CD4-positive, alpha-beta T cell (primary cell): Measurements from ENCODE around the gene ARNT2. TPM values are rescaled to one million over a fixed set of nuclear protein-coding genes. Genes with fewer than 3 reads are reported as not detected.

Experiments used
- ATAC-seq: fragments of 200-7000 bp; cut with Tn5 transposase; one replicate; pipeline ENCODE4 v1.10.0; 2022; ENCODE audit warnings: mild to moderate bottlenecking; ENCODE audit not compliant: poor library complexity
- CTCF ChIA-PET: fragments of 350-600 bp; sonication (Branson Sonifier 250); formaldehyde crosslinking; loops from one replicate; lab custom pipeline; 2021; ENCODE audit warnings: antibody characterized with exemption, inconsistent platforms; lab: Charles Lee
- POLR2A ChIA-PET: fragments of 350-600 bp; sonication (Branson Sonifier 250); formaldehyde crosslinking; loops from one replicate; lab custom pipeline; 2021; ENCODE audit warnings: antibody characterized with exemption, inconsistent platforms; lab: Charles Lee
- DNase-seq, 14 experiments: peaks; one replicate each; pipeline ENCODE4 v3.0.0-alpha.2; 2013 to 2020; ENCODE audit warnings: mixed read lengths in 2 of 14
- H3K27ac ChIP-seq, 2 donors: one replicate each; pipeline versions ENCODE4 v1.5.1 to v1.7.0; 2013; ENCODE audit warnings: low read length in 2 of 2, low read depth in 1 of 2, mild to moderate bottlenecking in 1 of 2
- H3K27me3 ChIP-seq, 2 experiments: 1 replicate in 1 of 2; 2 replicates in 1 of 2; pipeline versions ENCODE4 v1.6.1 to v1.7.0; 2013; ENCODE audit warnings: low read length in 2 of 2, control low read depth in 1 of 2, mild to moderate bottlenecking in 1 of 2, moderate library complexity in 1 of 2; ENCODE audit not compliant: insufficient read depth in 2 of 2, control insufficient read depth in 1 of 2
- H3K36me3 ChIP-seq: one replicate; pipeline ENCODE4 v1.6.1; 2013; ENCODE audit warnings: low read length, control low read depth; ENCODE audit not compliant: insufficient read depth
- H3K4me1 ChIP-seq: one replicate; pipeline ENCODE4 v1.6.1; 2013; ENCODE audit warnings: low read length, control low read depth; ENCODE audit not compliant: insufficient read depth
- H3K4me3 ChIP-seq: one replicate; pipeline ENCODE4 v1.5.1; 2013; ENCODE audit warnings: mild to moderate bottlenecking, low read length, moderate library complexity
- H3K9me3 ChIP-seq, 2 experiments: 1 replicate in 1 of 2; 2 replicates in 1 of 2; pipeline versions ENCODE4 v1.6.1 to v1.7.0; 2013; ENCODE audit warnings: low read length in 2 of 2, mild to moderate bottlenecking in 2 of 2, control low read depth in 1 of 2, moderate library complexity in 1 of 2; ENCODE audit not compliant: control insufficient read depth in 1 of 2, insufficient read depth in 1 of 2
- H3K27ac Mint-ChIP-seq: one replicate; pipeline ENCODE4 v1.8.0; 2020; ENCODE audit warnings: mixed read lengths
- H3K27me3 Mint-ChIP-seq: one replicate; pipeline ENCODE4 v1.8.0; 2021; ENCODE audit warnings: mixed read lengths
- H3K36me3 Mint-ChIP-seq: one replicate; pipeline ENCODE4 v1.8.0; 2021; ENCODE audit warnings: low read depth, mixed read lengths
- H3K4me1 Mint-ChIP-seq: one replicate; pipeline ENCODE4 v1.8.0; 2021; ENCODE audit warnings: low read depth, mixed read lengths
- H3K4me3 Mint-ChIP-seq: one replicate; pipeline ENCODE4 v1.8.0; 2020; ENCODE audit warnings: mild to moderate bottlenecking, mixed read lengths
- H3K9me3 Mint-ChIP-seq: one replicate; pipeline ENCODE4 v1.8.0; 2020; ENCODE audit warnings: mixed read lengths
- CTCF ChIP-seq: fragments of 200-600 bp; IDR thresholded peaks from one replicate; pipeline ENCODE4 v1.8.0; 2022; ENCODE audit warnings: antibody characterized with exemption, mild to moderate bottlenecking
- intact Hi-C, 2 experiments: fragments of 100-400 bp; cut with DNase I in 1 of 2; cut with micrococcal nuclease in 1 of 2; formaldehyde crosslinking; loops; one replicate each; pipeline versions ENCODE4 v1.15.1 to v1.9.0; 2023 to 2025; cut with DNase I, micrococcal nuclease
- total RNA-seq, 174 experiments: library from RNA in 2 of 174; stranded (reverse) in 2 of 174; gene quantifications; one replicate each; pipeline ENCODE4 v1.2.3 and lab custom pipeline; 2021 to 2026

Gene ARNT2
- total RNA-seq, 2 experiments from 2014 or later, result not detected

- Histone ChIP-seq H3K27me3 (no peaks in the 10 kb centered on the region), H3K4me3 (no peak overlapping the region), H3K36me3 (no peaks in the 10 kb centered on the region), H3K9me3 (peaks cover 0 to 8% of the 10 kb centered on the region in 2 experiments), H3K4me1 (no peaks in the 10 kb centered on the region), H3K27ac (no peak overlapping the region)
- Mint-ChIP-seq H3K9me3 (peaks cover 5% of the 10 kb centered on the region), H3K4me3 (no peak overlapping the region), H3K27me3 (peaks cover 13% of the 10 kb centered on the region), H3K27ac (no peak overlapping the region), H3K4me1 (no peaks in the 10 kb centered on the region), H3K36me3 (no peaks in the 10 kb centered on the region)
- ChIA-PET POLR2A (no interaction called here), CTCF (no interaction called here)
- DNase-seq (no peak), ATAC-seq (no peak)
- TF ChIP-seq CTCF, result no peak
- intact Hi-C loops, result no loop called here
Observed at GRCh38 chr15:80514071-80514780, 110.0 kb downstream of the ARNT2 start.

- Histone ChIP-seq H3K9me3 (peaks cover 0 to 8% of the 10 kb centered on the region in 2 experiments), H3K4me1 (no peaks in the 10 kb centered on the region), H3K27me3 (no peaks in the 10 kb centered on the region), H3K4me3 (no peak overlapping the region), H3K36me3 (no peaks in the 10 kb centered on the region), H3K27ac (no peak overlapping the region)
- intact Hi-C loops, result no loop called here
- no peaks in the 10 kb centered on the region for H3K4me1 Mint-ChIP-seq
- peaks cover 5% of the 10 kb centered on the region for H3K9me3 Mint-ChIP-seq
- H3K27ac Mint-ChIP-seq, result no peak overlapping the region
- TF ChIP-seq CTCF, result no peak
- peaks cover 10% of the 10 kb centered on the region for H3K27me3 Mint-ChIP-seq
- ATAC-seq, result no peak
- ChIA-PET CTCF (no interaction called here), POLR2A (no interaction called here)
- no peak overlapping the region for H3K4me3 Mint-ChIP-seq
- DNase-seq, result no peak
- no peaks in the 10 kb centered on the region for H3K36me3 Mint-ChIP-seq
Observed at GRCh38 chr15:80517290-80517689, 113.1 kb downstream of the ARNT2 start.

- Mint-ChIP-seq H3K27me3 (peaks cover 19% of the 10 kb centered on the region), H3K36me3 (no peaks in the 10 kb centered on the region), H3K4me3 (no peak overlapping the region), H3K27ac (no peak overlapping the region), H3K4me1 (no peaks in the 10 kb centered on the region), H3K9me3 (peaks cover 5% of the 10 kb centered on the region)
- POLR2A ChIA-PET, result no interaction called here
- ATAC-seq, result no peak
- CTCF ChIA-PET, result no interaction called here
- no peak for TF ChIP-seq CTCF
- H3K9me3 ChIP-seq, result peaks cover 0 to 8% of the 10 kb centered on the region in 2 experiments
- H3K36me3 ChIP-seq, result no peaks in the 10 kb centered on the region
- no peaks in the 10 kb centered on the region for H3K4me1 ChIP-seq
- no peak overlapping the region for H3K27ac ChIP-seq
- intact Hi-C loops, result no loop called here
- no peak overlapping the region for H3K4me3 ChIP-seq
- H3K27me3 ChIP-seq, result no peaks in the 10 kb centered on the region
- no peak for DNase-seq
Observed at GRCh38 chr15:80518522-80518921, 114.3 kb downstream of the ARNT2 start.
